Hindlimb muscle (tissue), 1 donor: ENCODE data around the gene ACSF2. TPM values are rescaled to one million over a fixed set of nuclear protein-coding genes. Genes with fewer than 3 reads are reported as not detected.

Experiments
- DNase-seq: peaks from one replicate; pipeline ENCODE4 v3.0.0-alpha.2; 2013
- polyA plus RNA-seq: library from polyadenylated mRNA; unstranded; fragments of 120-200 nt; gene quantifications from one replicate; pipeline ENCODE4 v1.2.1, GENCODE V29; 2013; ENCODE audit not compliant: insufficient read length

ACSF2 gene
- polyA plus RNA-seq, 1 donor = 85.4 TPM

DNA sequence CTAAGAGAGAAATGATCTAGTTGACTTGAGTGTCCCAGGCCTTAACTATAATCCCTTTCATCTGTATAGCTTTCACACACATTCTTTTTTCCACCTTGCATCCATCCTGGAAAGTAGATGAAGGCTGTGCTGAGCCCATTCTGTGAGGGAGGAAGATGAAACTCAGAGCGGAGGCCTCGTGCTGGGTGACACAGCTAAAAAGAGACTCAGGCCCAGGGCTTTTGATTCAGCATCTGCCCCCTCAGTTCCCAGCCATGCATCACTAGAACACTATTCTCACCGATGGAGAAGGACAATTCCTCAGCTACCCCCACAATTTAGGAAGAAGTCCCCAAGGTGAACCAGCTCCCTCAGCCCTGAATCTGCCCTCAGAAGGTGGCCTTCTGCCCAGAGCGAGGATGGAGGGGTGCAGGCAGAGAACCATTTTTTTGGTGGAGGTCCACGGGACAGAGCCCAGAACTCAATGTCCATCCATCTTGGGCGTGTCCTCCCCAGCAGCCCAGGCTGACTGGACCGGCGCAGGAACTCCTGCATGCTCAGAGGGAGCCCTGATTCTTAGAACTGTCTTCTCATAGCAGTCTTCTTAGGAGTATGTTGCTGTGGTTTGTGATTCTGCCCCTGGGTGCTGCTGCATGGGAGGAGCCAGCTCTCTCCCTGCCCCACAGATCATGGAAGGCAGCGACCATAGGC, 76.4 kb downstream of the ACSF2 start:
- DNase-seq = no peak

DNA sequence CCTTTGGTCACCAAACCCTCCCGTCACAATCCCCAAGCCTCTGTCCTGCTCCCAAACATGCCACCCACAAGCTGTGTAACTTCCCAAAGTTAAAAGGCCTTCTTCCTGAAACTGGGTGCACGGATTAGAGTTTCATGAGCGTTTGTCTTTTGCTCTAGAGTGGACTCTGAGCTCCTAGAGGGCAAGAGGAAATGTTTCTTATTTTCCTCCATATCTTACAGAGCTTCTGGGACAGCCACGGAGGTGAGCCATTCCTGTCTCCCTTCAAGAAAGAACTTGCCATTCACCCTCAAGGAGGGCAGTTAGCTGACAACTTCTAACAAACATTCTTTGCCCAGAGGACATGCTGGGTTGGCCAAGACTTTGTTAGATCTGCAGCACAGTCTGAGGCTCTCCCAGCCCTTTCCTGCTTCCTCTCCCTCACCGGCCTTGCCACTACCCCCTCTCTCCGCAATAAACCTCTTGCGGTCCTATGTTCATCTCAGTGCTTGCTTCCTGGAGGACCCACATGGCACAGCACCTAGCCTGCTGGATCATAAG, 79.6 kb downstream of the ACSF2 start:
- no peak for DNase-seq

DNA sequence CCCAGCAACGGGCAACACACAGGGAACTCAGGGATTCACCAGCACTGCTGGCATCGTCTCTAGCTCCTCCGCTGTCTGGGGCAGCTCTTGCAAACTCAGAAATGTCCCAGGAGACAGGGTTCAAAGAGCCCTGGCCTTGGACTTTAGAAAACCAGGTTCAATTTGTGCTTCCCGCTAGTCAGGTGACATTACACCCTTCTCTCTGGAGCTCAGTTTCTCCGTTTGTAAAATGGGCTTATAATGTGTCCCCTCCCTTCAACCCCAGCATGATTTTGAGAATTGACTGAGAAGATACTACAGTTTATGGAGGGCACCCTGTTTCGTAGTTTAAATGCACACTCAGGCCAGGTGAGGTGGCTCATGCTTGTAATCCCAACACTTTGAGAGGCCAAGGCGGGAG, 80.3 kb downstream of the ACSF2 start:
- no peak for DNase-seq

DNA sequence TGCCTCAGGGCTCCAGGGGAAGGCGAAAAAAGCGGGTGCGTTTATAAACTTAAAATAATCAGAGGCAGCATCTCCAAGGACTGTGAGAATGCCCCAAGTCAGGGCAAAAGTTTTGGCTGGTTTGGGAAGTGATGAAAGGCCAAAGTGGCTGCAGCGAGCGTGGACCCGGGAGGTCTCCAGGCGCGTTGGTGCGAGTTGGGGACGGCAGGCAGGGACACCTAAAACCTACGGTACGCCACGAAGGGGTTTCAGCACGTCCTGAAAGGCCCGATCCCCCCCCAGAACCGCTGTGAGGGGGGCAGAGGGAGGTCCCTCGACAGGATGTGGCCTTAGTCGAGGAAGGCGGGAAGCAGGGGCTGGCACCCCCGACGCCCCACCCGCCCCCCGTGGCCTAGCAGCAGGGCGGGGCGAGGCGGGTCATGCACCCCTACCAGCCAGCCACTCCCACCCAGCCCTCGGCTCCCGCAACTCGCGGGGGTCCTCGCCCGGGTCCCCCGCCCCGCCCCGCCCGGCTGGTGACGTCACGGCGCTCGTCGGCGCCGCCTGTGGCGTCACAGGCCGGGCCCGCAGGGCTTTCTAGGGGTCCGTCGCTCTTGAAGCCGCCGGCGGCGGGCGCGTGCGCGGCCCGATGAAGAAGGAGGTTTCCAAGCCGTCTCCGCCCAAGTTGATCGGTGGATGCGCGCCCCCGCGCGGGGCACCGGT, 82.0 kb downstream of the ACSF2 start, which contains the start of gene MYCBPAP:
Gene MYCBPAP (plus strand): TSS at position 569 of the 702 bp plus-strand sequence. CDS start 236 bp downstream, outside the sequence.
- peak; percentile 88 for DNase-seq

DNA sequence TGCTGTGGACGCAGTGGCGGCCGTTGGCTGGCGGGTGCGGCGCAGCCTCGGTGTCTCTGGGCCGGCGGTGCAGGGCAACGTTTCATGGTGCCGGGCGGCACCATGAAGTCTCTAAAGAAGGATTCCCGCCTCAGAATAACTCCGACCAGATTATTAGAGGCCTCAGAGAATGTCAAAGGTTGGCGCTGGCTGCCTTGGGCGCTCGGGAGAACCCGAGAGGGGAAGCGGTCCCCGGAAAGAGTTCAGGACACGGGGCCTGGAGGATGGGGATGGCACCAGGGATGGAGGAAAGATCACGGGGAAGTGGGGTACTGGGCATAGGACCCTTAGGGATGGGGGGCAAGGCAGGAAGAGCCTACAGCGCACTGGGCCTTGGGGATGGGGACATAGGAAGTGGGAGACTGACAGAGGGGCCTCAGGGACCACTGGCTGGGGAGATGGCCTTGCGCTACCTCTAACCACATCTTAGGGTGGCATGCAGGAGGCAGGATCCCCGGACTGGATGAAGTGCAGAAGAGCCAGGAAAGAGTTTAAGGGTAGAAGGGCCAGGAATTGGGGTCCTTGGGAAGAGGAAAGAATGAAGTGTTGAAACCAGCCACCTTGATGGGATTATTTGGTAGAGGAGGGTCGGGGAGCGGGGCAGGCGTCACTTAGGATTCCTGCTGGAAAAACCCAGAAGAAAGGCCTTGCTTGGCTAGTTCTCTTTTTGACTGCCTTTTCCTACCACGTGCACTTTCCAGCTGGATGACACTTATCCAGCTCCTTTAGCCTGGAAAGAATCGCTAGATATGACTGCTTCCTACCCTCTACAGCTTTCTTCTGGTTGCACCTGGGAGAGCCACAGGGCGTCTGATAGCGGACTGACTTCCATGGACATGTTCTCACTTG, 82.8 kb downstream of the ACSF2 start:
- peak; percentile 48 for DNase-seq

DNA sequence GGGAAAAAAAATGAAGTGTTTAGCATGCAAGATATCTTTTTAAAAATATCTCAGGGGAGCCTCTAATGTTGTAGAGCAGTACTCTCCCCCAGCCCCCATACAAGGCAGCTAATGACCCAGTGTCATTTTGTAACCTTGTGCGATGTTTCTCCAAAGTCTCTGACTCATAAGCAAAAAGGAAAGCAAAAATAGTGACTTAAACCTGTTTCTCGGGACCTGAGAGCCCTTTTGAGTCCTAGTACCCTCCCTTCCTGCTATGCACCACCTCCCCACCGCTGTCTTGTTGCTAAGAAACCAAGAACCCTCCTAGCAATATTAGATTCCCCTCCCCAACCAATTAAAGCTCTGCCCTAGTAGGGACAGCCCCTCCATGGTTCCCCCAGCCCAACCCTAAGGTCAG, 85.0 kb downstream of the ACSF2 start:
- no peak for DNase-seq

DNA sequence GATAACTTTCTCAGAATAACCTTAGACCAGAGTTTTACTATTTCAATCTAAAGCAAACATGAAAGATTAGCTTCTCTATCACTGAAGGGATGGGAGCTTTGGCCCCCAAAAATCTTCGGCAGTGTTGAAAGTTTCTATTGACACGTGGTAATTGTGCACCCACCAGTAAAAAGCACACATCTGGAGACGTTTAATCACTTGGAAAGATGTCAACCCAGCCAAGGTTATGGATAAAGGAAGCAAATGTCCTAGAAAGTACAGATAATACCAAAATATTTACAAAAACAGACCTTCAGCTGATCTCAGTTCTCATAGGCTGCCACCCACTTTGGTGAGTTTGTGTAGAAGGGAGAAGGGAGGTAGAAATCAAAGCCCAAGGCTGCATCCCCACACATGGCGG, 87.5 kb downstream of the ACSF2 start:
- no peak for DNase-seq

DNA sequence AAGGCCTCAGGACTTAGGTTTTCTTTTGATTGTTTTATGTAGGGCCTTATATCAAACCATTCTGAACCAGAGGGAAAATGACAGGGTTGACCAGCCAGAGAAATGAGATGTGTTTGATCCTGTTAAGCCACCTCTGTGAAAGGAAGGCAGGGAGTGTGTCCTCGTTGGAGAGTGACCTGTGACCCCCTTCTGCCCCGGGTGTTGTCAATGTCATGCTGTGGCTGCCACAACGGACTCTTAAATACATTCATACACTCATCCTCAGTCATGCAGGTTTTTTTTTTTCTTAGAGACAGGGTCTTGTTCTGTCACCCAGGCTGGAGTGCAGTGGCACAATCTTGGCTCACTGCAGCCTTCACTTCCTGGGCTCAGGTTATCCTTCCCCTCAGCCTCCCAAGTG, 88.4 kb downstream of the ACSF2 start:
- no peak for DNase-seq

DNA sequence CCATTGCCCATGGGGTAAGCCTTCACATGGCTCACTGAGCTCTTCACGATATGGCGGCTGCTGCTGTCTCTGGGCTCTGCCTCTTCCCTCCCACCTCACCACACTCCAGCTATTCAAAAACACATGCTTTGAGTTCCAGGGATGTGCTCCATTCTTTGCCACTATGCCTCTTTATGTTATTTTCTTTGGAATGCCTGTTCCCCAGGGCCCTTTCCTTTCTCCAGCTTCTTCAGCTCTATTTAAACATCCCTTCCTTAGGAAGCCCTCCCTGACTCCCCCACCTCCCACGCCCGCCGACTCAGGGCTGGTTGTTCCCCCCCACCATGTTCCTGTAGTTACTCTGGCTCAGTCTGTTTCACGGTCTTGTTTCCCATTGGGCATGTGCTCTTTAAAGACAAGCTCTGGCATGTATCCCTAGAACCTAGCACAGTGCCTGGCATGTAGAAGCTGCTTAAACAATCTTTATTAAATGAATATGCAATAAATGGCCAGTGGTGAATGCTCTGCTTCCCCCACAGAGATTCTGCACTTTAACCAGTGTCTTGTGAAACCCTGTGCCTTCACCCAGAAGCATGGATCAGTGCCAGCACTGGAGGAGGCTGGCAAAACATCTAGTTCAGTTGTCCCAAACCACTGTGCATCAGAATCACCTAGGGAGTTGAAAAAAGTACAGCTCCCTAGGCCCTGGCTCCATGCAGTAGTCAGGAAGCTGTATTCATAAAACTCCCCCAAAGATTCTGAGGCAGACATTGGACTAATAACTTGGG, 89.1 kb downstream of the ACSF2 start:
- DNase-seq = no peak

DNA sequence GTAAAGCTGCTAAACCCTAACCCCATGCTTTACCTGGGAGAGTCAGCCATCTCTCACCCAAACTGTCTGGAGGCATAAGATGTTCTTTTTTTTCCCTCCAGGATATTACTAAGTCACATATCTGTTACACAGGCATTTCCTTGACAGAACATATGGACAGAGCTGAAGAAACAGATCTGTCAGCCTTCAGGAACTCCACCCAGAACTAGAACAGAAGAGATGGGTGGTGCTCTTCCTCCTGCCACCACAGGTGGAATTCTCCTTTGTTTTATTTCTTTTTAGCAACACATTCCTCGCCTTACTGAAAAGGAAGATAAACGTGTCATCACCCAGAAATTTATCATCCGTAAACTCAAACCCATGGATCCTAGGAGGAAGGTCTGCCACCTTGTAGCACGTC, 91.0 kb downstream of the ACSF2 start:
- no peak for DNase-seq

DNA sequence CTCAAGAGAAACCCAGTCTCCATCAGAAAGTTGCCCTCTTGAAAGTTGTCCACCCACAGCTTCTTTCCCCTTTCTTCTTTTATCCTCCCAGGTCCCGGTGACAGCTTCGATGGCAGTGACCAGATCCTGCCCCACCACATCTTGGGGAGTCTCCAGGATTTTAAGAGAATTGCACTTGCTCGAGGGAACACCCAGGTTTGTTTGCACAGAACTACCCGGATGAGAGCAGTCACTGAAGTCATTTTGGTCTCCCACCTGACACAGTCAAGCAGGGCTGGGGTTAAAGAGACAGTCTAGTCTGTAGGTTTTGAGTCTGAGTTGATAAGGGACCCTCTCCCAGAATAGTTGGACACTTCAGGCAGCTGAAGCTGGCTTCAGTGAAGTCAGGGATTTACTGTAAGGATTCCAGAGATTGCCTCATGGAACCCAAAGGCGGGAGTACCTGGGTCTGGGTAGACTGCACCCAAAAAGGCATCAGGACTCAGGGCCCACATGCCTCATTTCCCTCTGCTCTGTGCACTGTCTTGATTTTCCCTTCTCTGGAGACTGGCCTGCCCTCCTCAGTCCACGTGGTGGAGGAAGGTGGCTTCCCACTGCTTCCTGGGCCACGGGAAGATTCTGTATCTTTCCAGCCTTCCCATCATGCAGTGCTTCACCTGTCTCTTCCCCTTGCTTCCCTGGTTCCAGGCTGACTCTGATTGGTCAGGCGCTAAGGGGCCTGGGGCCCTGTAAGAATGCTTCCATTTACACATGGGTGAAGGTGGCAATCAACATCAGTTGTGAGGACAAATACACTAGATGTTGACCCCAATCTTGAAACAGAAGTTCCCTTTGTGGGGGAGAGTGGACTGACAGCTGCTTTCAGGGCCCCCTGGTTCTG, 91.7 kb downstream of the ACSF2 start:
- no peak for DNase-seq

DNA sequence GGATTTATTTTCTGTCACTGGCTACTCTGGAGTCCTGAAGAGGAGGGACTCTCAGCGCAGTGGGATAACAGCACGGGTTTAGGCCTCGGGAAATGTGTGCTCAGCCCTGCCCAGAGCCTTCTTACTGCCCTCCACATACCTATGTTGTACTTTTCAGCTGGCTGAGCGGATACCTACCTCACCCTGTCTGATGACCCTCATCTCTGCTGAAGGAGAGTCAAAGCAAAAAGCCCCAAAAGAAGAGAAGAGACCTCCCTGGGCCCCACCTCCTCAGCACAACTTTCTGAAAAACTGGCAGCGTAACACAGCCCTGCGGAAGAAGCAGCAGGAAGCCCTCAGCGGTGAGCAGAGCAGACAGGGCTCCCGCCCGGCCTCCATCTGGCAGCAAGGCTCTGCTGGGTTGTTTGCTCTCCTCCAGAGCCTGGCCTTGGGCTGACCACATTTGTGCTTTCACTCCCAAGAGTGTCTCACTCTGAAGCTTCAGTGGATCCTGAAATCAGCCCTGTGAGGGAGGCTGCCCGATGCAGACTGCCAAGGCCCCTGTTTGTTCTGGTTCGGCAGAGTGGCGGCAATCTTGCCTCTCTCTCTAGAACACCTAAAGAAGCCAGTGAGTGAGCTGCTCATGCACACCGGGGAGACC, 92.5 kb downstream of the ACSF2 start:
- DNase-seq = no peak

DNA sequence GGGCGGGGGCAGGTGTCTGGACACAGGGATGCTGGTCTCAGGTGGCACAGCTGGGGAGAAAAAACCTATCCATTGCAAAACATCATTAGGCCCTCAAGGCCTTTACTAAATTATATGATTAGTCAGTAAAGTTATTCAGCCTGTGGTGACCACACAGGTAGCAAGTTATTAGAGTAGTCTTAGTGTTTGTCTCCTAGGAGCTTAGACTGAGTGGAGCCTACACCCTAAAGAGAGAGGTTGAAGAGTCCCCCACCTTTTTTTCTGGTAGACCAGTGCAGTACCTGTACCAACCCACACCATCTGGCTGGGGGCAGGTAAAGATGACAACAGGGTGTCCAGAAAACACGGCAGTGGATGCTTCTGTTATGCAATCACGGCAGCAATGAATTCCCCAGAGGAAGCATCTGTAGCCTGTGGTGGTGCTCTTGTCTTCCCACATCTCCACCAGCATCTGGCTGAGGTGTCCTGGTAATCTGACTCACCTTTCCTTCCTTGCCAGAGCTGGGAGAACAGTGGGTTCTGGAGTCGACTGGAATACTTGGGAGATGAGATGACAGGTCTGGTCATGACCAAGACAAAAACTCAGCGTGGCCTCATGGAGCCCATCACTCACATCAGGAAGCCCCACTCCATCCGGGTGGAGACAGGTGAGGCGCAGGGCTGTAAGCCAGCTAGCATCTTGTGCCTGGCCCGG, 93.3 kb downstream of the ACSF2 start:
- no peak for DNase-seq

DNA sequence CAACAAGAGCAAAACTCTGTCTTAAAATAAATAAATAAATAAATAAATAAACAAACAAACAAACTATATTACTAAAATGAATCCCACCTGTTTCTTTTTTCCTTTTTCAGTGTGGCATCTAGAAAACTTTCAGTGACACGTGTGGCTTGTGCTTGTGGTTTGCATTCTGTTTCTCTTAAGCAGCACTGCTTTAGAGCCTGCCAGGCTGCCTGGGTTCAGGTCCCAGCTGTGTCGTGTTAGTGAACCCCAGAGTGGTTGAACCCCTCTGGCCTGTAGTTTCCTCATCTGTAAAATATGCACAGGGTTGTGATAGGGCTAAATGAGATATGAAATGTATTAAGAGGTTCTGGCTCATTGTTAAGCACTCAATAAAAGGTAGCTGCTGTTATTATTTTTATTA, 94.5 kb downstream of the ACSF2 start:
- DNase-seq = no peak

DNA sequence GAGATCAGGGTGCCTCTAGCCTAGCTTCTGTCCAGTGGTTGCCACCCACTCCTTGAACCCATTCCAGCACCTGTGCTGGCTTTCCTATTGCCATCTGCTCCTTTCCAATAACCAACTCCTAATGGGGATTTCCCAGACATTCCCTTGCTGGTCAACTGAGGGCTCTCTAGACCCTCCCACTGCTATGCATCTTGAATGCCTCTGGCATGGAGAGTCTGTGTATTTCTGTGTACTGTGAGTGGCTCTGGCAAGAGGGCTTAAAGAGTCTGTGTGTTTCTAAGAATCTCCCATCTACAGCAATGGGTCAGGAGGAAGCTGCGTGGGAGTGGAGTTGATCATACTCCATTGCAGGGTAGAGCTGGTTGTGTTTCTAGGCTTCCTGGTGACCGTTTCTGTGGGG, 95.5 kb downstream of the ACSF2 start:
- DNase-seq = no peak

DNA sequence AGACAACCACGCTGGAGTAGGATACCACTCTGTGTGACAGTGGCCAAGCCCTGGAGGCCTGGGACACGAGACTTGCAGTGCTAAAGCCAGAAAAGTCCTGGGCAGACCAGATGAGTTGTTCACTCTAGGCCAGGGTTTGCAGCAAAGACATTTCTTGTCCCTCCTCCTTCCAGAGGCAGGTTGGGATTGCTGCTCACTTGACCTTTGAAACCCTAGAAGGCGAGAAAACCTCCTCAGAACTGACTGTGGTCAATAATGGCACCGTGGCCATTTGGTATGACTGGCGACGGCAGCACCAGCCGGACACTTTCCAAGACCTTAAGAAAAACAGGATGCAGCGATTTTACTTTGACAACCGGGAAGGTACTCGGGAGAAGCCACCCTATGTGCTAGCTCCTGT, 96.7 kb downstream of the ACSF2 start:
- no peak for DNase-seq

DNA sequence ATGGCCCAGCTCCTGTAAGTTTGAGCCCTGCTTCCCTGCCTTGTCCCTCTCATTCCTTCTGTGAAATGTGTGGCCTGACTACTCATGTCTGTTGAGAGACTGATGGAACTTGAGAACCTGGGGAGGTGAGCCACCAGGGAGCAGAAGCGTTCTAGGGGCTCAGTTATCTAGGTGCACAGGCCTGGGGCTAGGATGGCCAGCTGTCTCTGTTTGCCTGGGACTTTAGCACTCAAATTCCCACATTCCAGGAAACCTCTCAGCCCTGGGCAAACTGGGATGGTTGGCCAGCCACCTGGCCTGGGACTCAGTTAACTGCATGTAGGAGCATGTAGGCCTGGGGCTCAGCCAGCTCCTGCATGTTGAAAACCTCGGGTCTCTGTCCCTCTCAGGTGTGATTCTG, 97.2 kb downstream of the ACSF2 start:
- no peak for DNase-seq
